Kidney glomerular epithelial cell (primary cell): ENCODE measurements around the gene GARIN5A.
A peak's percentile ranks its signal among the peaks of the same experiment; 100 is the strongest.

Experiments
- DNase-seq: peaks from one replicate; lab custom pipeline; 2025; lab: John Stamatoyannopoulos, UW

GARIN5A gene

DNA sequence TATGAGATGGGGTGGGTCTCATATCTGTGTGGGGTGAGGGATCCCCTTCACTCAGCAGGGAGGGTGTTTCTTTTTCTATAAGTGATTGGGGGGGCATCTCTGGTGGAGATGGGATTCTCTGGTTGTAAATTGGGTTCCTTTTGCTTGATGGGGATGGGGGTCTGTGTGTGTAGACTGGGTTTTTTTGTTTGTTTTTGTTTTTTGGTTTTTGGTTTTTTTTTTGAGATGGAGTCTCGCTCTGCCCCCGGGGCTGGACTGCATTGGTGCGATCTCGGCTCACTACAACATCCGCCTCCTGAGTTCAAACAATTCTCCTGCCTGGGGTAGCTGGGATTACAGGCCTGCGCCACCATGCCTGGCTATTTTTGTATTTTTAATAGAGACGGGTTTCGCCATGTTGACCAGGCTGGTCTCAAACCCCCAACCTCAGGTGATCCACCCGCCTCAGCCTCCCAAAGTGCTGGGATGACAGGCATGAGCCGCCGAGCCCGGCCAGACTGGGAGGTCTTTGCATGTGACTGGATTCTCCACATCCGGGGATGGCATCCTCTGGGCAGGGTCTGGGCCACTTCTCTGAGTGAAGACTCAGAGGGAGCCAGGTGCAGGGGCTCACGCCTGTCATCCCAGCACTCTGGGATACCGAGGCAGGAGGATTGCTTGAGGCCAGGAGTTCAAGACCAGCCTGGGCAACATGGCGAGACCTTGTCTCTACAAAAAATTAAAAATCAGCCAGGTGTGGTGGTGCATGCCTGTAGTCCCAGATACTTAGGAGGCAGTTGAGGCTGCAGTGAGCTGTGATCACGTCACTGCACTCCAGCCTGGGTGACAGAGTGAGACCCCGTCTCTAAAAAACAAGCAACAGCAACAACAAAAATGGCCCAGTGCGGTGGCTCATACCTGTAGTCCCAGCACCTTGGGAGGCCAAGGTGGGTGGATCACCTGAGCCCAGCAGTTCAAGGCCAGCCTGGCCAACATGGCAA is 43.2 kb downstream of the GARIN5A start:
- no peak for DNase-seq

DNA sequence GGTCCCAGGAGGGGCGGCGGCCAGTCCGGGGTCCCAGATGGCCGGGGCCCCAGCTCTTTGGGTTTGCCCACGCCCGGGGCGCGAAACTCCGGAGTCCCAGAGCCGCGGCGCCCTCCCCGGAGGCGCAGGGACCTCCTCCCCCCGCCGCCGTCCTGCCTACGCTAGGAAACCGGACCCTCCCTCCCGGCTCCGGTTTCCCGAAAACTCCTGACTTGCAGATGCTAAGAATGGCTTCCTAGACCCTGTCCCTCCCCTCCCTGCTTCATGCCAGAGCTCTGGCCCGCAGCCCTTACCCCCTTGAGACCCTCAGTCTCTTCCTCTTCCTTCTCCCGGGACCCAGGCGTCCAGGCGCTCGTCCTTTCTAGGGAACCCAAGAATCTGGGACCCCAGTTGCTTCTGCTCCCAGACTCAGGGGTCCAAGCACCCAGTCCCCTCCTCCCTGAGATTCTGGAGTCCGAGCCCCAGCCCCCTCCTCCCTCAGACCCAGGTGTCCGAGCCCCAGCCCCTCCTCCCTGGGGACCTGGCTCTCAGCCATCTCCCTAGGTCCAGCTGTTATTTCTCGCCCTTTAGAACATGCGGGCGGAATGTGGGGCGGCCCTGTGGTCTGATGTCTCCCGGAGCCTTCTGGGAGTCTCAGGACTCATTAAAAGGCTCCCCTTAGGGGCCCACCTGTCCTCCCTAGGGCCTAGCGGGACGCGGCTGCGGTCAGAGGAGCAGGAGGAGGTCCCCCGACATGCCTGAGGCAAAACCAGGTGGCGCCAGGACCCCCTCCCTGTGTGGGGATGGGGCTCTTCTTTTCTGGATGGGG is 44.2 kb downstream of the GARIN5A start, which contains the start of gene MYBPC2:
MYBPC2 (plus strand) TSS at position 672 of the 808 bp plus-strand sequence; CDS start at position 734, 62 bp downstream.
- DNase-seq, result no peak

DNA sequence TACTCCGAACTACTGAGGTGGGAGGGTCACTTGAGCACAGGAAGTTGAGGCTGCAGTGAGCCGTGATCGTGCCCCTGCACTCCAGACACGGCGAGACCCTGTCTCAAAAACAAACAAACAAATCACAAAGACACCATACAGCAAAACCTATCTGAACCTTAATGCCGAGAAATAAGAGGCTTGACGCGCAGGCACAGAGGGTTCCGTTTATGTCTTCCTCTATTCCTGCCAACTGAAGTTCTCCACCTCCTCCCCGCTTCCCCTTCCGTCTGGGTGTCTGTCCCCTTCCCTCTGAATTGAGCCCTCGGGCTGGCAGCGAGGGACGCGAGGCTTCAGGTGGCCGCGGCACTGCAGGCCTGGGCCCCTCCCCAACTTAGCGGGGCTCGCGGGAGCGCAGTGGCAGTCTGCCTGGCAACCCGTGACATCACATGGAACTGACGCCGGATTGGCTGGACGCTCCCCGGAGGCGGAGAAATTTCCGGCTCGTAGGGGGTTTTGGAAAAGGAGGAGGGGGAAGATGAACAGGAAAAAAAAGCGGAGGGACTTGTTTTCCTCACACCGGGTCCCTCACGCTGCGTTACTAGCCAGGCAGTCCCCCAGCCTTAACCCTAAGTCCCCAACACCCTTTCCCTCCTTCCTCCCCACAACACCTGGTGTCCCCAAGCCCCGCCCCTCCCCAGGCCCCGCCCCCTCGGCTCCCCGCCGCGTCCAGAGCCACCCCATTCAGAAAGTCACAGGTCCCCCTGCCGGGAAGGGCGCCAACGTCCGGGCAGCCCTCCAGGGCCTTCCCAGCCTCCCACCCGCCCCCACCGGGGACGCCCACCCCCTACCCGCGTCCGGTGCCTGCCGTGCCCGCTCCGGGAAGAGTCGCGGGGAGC is 45.1 kb downstream of the GARIN5A start:
- peak; percentile 54 for DNase-seq

GRCh38 chr19:50430888-50431342 is 45.7 kb downstream of the GARIN5A start:
- no peak for DNase-seq

DNA sequence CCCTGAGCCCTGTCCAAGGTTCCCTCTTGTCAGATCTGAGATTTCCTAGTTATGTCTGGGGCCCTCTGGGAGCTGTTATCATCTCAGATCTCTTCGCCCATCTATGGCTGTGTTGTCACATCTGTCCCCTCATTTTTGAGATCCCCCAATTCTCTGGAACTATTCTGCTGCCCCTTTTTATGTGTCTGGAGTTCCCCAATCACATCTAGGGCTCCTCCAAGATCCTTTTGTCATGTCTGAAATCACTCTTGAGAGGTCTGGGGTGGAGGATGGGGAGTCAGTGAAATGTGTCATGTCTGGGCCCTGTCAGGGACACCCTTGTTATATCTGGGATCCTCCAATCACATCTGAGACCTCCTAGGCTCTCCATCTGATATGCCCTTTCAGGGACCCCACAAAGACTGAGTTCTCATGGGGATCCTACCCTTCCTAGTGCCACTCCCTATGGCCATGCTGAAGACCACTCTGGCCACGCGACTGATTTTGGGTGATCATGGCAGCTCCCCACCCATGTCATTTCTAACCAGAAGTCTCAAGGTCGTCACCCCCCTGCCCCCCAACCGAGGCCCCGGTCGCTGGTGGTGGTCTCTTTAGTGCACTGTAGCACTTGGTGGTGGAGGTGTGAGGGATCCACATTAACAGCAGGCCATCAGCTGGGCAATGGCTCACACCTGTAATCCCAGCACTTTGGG is 47.7 kb downstream of the GARIN5A start:
- no peak for DNase-seq

DNA sequence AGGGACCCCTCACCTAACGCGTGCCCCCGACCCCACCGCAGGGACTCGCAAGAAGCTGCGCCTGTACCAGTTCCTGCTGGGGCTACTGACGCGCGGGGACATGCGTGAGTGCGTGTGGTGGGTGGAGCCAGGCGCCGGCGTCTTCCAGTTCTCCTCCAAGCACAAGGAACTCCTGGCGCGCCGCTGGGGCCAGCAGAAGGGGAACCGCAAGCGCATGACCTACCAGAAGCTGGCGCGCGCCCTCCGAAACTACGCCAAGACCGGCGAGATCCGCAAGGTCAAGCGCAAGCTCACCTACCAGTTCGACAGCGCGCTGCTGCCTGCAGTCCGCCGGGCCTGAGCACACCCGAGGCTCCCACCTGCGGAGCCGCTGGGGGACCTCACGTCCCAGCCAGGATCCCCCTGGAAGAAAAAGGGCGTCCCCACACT is 48.6 kb downstream of the GARIN5A start:
- peak; percentile 17 for DNase-seq

- no peak for DNase-seq
These were observed 49.2 kb downstream of the GARIN5A start for GRCh38 chr19:50427318-50427925.

- no peak for DNase-seq
These were observed 51.1 kb downstream of the GARIN5A start for GRCh38 chr19:50425581-50425980.

GRCh38 chr19:50423279-50424113 is 53.2 kb downstream of the GARIN5A start:
- DNase-seq, result no peak

DNA sequence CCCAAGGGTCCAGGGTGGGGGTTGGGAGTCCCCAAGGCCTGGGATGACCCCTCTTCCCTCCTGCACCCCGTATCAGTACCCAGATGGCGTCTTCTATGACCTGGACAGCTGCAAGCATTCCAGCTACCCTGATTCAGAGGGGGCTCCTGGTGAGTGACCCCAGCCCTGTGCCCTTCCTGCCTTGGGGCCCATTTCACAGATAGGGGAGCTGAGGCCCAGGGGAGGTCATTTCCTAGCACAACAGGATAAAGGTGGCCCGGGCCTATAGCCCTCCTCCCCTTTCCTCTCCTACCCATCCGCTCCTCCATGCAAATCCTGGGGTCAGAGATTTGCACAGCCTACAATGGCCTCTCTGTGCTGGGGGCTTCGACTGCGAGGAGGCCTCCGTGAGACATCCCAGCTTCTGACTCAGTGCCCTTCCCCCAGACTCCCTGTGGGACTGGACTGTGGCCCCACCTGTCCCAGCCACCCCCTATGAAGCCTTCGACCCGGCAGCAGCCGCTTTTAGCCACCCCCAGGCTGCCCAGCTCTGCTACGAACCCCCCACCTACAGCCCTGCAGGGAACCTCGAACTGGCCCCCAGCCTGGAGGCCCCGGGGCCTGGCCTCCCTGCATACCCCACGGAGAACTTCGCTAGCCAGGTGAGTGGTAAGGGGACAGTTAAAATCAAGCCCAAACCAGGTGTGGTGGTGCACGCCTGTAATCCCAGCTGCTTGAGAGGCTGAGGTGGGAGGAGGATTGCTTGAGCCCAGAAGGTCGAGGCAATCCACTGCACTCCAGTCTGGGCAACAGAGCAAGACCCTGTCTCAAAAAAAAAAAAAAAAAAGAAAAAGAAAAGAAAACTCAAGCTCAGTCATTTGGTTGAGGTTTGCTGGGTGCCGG is 54.0 kb downstream of the GARIN5A start:
- DNase-seq, result no peak

DNA sequence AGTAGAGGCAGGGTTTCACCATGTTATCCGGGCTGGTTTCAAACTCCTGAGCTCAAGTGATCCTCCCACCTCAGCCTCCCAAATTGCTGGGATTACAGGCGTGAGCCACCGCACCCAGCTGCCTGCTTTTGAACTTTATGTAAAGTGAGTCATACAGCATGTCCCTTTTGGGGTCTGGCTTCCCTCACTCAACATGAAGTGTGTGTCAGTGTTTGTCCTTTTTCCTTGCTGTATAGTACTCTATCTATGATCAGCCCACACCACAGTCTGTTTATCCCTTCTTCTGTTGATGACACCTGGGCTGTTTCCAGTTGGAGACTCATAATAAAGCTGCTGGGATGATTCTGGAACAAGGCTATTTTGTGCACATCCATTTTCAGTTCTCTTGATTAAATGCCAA is 55.8 kb downstream of the GARIN5A start:
- DNase-seq, result no peak

GRCh38 chr19:50420127-50420526 is 56.5 kb downstream of the GARIN5A start:
- no peak for DNase-seq

- DNase-seq, result no peak
These were observed 57.0 kb downstream of the GARIN5A start for GRCh38 chr19:50419580-50420035.

DNA sequence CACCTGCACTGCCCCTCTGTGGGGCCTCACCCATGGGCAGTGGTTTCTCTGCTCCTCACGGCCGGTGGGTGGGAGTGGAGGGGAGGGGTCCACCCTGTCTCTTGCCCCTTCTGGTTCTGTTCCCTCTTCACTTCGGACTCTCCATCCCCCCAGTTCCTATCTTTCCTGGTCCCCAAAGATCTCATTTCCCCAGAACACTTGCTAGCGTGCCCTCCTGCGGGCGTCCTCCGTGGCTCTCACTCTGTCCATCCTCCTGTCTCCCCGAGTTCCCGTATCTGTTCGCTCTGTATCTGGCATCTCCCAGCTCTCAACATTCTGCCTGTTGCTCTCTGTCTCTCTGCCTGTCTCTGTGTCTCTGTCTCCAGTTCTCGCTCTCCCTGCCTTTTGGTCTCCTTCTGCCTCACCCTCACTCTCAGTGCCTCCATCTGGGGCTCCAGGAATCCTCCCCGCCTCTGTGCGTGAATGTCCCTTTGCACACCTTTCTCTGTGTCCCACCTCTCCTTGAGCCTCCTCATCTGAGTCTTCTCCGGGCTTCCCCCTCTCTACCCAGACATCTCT is 57.5 kb downstream of the GARIN5A start:
- DNase-seq, result no peak

- DNase-seq, result no peak
These were observed 58.2 kb downstream of the GARIN5A start, which contains the start of gene SPIB for GRCh38 chr19:50418176-50419021. Gene SPIB (plus strand): TSS chr19:50418938. CDS start chr19:50418963, 25 bp downstream.

GRCh38 chr19:50417111-50418081 is 59.3 kb downstream of the GARIN5A start:
- DNase-seq, result no peak
